ENCODE results near the gene CDH13.

CDH13 gene

DNA sequence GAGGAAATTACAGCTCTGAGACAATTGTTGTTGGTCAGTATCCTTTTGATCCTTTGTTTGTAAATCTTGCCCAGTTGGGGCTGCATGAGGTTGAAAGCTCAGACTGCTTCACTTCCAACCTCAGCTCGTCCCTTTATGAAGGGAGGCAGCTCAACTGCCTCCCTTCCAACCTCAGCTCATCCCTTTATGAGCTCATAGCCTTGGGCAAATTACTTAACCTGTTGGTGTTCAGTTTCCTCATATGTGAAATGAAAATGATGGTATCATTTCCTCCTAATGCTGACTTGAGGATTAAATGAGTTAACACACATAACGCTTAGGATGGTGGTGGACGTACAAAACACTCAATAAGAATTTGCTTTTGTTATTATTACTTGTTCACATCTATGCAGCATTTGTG is 265.1 kb downstream of the CDH13 start:
- TF ChIP-seq CTCF (IDR thresholded peaks at IDR 0.05; ENCODE audit: low read depth, low read length): no peak
- DNase-seq: no peak
- Histone ChIP-seq H3K4me3 (ENCODE audit: low read depth, low read length) (no peak overlapping the region), H3K27ac (no peak overlapping the region), H3K9me3 (ENCODE audit: severe bottlenecking) (no peaks in the 10 kb centered on the region), H3K36me3 (no peaks in the 10 kb centered on the region), H3K27me3 (ENCODE audit: insufficient read depth, low read depth, severe bottlenecking) (no peaks in the 10 kb centered on the region)

DNA sequence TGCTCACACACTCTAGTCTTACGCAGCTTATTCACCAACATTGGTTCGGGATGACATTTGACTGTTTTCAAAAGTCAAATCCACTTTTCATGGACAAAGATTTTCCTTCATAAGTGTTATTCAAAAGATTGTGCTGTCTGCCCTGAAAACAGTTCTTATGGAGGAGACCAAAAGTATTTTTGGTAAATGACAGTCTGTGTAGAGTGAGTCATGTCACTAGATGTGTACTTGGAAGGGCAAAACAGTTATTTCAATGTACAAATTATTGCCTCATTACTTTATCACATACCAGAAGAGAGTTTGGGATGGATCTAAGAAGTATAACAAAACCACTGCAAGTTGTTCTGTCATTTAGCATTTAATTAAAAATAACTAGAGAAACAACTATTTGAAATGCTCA is 265.6 kb downstream of the CDH13 start:
- Histone ChIP-seq H3K27ac (no peak overlapping the region), H3K9me3 (ENCODE audit: severe bottlenecking) (no peaks in the 10 kb centered on the region), H3K36me3 (no peaks in the 10 kb centered on the region), H3K4me3 (ENCODE audit: low read depth, low read length) (no peak overlapping the region), H3K27me3 (ENCODE audit: insufficient read depth, low read depth, severe bottlenecking) (no peaks in the 10 kb centered on the region)
- DNase-seq: no peak
- no peak for TF ChIP-seq CTCF (IDR thresholded peaks at IDR 0.05; ENCODE audit: low read depth, low read length)

- Histone ChIP-seq H3K4me3 (ENCODE audit: low read depth, low read length) (no peak overlapping the region), H3K9me3 (ENCODE audit: severe bottlenecking) (no peaks in the 10 kb centered on the region), H3K36me3 (no peaks in the 10 kb centered on the region), H3K27ac (no peak overlapping the region), H3K27me3 (ENCODE audit: insufficient read depth, low read depth, severe bottlenecking) (no peaks in the 10 kb centered on the region)
- no peak for TF ChIP-seq CTCF (IDR thresholded peaks at IDR 0.05; ENCODE audit: low read depth, low read length)
- no peak for DNase-seq
Measured at GRCh38 chr16:82895843-82896242, 269.1 kb downstream of the CDH13 start.

DNA sequence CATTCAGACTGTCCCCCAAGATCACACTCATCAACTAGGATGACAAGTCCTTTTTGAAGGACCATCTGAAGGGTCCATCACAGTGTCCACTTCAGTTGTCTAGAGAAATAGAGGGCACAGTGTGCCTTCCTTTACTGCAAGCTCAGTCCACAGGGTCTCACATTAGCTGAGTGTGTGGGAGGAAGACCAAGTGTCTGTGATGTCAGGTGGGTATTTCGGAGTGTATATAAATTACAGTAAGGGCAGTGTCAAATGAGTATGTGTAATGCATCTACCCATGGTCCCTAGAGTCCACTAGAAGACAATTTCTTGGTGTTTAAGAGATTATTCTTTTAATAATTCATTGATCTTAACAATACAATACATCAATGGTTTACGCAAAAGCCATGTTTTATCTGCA is 272.2 kb downstream of the CDH13 start:
- no peak for DNase-seq
- H3K4me3 ChIP-seq (ENCODE audit: low read depth, low read length): no peak overlapping the region
- TF ChIP-seq CTCF (IDR thresholded peaks at IDR 0.05; ENCODE audit: low read depth, low read length): no peak
- no peak overlapping the region for H3K27ac ChIP-seq
- H3K27me3 ChIP-seq (ENCODE audit: insufficient read depth, low read depth, severe bottlenecking): no peaks in the 10 kb centered on the region
- no peaks in the 10 kb centered on the region for H3K36me3 ChIP-seq
- no peaks in the 10 kb centered on the region for H3K9me3 ChIP-seq (ENCODE audit: severe bottlenecking)

DNA sequence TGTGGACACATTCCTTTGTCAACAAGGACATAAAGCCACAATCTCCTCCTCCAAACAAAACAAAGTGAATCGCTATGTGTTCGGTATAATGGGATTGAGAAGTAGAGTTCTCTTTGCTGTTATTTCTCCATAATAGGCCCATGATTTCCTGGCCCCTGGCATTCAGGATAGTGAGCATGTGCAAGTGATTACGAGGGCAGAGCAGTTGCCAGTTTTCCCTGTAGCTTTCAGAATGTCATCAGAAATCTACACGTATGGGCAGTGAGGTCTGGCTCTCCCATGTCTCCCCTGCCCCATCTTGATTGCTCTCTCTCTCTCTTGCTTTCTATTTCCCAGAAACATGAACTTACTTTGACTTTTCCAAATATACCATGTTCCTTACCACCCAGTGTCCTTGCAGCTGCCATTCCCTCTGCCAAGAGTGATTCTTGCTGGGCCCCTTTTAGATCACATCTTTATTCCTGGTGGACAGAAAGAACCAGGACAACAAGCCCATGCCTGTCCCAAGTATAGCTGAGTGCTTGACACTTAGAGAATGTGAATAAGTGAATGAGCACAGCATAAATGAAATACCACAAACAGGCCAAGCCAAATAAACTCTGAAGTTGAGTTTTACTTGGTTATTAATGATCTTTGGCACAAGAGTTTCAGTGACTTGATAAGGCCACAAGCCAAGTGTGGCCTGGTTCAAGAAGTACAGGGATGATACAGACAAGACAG is 273.1 kb downstream of the CDH13 start:
- DNase-seq: no peak
- H3K9me3 ChIP-seq (ENCODE audit: severe bottlenecking): no peaks in the 10 kb centered on the region
- no peak overlapping the region for H3K4me3 ChIP-seq (ENCODE audit: low read depth, low read length)

More for the DNA sequence above, 273.1 kb downstream of the CDH13 start:
- TF ChIP-seq CTCF (IDR thresholded peaks at IDR 0.05; ENCODE audit: low read depth, low read length): no peak
- H3K27me3 ChIP-seq (ENCODE audit: insufficient read depth, low read depth, severe bottlenecking): no peaks in the 10 kb centered on the region
- H3K27ac ChIP-seq: no peak overlapping the region
- no peaks in the 10 kb centered on the region for H3K36me3 ChIP-seq
